Femur (tissue), 1 donor: ENCODE results near the gene CCND2.
"Not testable (repeated sequence)": the region's sequence is repeated elsewhere in the genome, so short reads cannot be mapped to it uniquely, and the experiment has no call there.

Experiments used
- DNase-seq: peaks from one replicate; pipeline ENCODE4 v3.0.0-alpha.2; 2017

The CCND2 gene

DNA sequence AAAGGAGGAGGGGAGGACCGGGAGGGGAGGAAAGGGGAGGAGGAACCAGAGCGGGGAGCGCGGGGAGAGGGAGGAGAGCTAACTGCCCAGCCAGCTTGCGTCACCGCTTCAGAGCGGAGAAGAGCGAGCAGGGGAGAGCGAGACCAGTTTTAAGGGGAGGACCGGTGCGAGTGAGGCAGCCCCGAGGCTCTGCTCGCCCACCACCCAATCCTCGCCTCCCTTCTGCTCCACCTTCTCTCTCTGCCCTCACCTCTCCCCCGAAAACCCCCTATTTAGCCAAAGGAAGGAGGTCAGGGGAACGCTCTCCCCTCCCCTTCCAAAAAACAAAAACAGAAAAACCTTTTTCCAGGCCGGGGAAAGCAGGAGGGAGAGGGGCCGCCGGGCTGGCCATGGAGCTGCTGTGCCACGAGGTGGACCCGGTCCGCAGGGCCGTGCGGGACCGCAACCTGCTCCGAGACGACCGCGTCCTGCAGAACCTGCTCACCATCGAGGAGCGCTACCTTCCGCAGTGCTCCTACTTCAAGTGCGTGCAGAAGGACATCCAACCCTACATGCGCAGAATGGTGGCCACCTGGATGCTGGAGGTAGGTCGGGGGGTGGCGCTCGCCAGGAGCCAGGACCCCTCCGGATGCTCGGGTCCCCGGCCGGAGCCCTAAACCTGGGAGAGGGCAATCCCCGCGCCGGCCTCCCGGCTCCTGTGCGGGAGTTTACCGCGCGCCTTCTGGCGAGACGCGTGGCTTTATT, at the start of gene CCND2:
Gene CCND2, plus strand, starts transcription at position 111 of the 744 bp plus-strand sequence. Its CDS starts 279 bp downstream, at position 390.
- DNase-seq, result peak; percentile 96

DNA sequence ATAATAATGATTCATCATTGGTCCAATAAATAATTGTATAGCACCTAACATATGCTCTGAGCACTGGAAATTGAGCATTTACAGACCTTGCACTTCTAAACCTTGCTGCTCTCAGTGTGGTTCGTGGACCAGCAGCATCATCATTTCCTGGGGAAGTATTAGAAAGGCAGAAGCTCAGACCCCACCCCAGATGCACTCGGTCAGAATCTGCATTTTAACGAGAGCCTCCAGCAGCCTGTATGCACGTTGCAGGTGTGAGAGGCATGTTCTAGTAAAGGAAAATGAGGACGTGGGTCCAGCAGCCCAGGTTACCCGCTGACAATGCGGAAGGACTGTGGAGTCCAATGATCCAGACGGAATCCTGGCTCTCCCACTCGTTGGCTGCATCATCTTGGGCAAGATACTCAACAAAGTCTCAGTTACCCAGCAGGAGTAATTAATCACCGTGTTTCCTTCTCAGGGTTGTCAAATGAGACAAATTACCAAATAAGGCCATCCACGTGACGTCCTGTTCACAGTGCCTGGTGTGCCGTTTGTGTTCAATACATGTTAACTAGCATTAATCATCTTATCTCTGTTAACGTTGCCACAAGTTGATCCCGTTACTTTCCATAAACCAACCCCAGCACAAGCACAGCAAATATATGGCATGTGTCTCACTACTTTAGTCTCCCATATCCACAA, 49.2 kb upstream of the CCND2 start:
- no peak for DNase-seq

DNA sequence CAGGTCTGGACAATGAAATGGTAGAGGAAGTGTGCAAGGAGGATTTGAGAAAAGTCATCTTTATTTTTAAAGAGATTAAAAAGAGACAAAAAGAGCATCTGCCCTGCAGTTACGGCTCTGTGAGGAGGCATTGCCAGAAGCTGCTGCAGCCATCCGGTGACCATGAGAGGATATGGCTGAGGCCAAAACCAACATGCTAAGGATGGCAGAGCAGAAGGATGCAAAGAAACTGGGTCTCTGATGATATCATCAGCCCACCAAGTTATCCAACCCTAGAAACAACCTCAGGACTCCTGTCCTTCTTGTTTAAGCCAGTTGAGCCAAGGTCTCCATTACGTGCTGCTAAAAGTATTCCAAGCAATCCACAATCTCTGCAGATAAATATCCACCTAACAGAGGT, 48.0 kb upstream of the CCND2 start:
- no peak for DNase-seq

DNA sequence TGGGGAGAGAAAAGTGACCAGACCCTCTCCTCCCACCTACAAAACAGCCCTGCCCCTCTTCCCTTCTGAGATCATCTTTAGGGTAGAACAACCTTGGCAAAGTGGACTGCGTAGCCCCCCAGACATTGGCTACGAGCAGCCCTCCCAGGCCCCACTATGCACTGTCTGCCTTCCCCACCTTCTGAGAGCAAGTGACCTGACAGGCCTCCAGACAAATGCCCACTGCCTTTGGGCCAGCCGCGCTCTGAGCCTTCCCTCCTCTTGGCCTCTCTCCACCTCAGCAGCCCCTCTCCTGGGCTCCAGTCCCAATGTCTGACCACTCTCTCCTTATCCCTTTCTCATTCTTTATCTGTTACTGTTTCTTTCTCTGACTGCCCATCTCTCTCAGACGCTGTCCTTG, 46.5 kb upstream of the CCND2 start:
- DNase-seq, result no peak

DNA sequence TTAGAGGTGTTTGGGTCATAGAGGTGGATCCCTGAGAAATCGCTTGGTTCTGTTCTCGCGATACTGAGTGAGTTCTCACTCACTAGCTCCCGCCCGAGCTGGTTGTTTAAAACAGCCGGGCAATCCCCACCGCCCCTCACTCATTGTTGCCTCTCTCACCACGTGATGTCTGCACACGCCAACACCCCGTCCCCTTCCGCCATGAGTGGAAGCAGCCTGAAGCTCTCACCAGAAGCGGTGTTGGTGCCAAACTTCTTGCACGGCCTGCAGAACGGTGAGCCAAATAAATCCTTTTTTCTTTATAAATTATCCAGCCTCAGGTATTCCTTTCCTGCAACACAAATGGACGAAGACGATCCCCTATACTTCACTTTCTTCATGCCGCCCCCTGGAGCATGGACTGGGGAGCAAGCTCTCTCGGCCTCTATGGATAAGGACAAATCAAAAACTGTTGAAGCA, 45.4 kb upstream of the CCND2 start:
- DNase-seq, result no peak

DNA sequence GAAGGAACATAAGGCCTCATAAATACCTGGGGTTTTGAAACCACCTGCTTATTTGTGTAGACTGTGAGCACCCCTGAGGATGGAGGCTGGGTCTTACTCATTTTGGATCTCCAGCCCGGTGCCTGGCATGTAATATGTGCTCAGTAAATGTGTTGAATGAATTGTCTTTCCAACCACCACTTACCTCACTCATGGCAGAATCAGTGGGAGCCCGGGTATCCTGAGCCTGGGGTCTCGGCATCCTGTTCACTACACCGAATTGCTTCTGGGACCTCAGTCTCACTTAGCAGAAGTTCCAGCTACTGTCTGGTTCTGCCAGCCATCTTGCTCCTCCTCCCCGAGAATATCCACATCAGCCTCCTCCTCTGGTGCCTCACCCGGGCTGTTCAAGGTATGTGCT, 43.0 kb upstream of the CCND2 start:
- DNase-seq, result no peak

DNA sequence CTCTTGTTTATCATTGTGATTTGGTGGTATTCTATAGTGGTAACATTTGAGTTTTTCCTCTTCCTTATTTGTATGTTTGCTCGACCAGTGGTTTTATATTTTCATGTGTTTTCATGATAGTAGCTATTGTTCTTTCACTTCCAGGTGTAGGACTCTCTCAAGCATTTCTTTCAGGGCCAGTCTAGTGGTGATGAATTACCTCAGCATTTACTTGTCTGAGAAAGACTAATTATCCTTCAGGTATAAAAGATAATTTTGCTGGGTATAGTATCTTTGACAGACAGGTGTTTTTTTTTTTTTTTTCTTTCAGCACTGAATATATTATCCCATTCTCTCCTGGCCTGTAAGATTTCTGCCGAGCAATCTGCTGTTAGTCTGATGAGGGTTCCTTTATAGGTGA, 35.0 kb upstream of the CCND2 start:
- DNase-seq, result no peak

DNA sequence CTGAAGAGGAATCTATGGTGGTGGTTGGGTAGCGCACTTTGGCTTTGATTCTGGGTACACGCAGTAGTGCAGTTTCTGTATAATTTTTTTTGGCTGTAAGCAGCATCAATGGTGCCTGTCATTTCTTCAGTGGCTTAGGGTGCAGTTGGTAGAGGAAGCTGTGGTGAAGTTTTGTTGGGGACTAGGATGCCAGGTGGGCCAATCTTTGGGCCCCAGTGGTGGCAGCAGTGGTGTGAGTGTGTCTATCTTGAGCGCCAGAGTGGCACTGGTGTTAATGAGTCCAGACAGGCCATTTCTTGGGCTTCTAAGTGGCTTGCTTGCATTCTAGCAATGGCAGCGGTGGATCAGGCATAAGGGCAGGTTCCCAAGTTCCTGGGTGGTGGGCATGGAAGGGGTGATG, 33.8 kb upstream of the CCND2 start:
- DNase-seq, result no peak

DNA sequence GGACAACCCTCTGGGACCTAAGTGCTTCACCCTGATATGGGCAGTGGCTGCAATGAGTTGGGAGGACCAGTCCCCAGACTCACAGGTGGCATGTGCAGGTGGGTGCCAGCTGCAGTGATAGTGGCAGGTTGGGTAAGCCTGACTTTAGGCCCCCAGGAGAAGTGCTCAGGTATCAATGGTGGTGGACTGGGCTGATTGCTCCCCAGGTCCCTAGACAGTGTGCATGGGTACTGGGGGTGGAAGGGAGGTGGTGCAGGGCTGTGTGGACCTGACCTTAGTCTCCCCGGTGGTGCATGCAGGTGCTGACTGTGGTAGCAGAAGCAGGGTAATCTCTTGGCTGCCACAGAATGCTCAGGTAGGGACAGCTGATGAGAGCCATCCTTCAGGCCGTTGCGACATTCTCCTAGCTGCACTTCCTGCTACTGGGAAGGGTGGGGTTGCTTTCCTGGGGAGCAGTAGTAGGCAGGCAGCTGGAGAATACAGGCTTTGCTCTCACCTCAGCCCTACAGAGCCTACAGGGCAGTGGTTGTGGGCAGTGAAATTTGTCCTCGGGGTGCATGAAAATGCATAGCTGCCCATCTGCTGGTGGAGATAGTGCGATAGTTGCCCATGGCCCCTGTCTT, 33.3 kb upstream of the CCND2 start:
- DNase-seq, result no peak

DNA sequence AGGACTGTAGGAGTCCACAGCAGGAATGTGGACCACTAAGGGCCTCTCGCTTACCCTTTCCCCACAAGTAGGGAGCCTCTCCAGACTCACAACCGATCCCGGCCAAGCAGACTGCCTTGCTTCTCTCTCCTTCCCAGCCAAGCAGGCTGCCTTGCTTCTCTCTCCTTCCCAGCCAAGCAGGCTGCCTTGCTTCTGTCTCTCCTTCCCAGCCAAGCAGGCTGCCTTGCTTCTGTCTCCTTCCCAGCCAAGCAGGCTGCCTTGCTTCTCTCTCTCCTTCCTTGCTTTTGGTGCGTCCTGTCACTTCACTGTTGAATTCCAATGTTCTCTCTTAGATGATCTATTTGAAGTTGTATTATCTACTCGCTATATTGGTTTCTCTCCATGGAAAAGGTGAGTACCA, 32.6 kb upstream of the CCND2 start:
- no peak for DNase-seq

DNA sequence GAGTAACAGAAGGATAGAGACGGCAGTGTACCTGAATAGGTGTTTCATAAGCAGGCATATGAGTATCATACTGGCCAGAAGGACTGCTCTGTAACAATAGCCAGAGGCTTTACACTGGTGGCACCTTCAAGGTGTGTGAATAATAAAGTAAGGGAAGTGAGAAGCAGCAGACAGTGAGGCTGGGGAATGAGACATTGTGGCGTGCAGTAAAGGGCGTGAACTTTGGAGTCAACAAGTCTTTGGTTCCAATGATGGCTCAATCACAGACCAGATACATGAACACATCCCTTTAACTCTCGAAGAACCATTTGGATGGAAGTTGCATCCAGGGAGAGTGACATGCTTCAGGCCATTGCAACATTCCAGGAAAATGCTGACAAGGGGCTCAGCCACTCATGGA, 32.0 kb upstream of the CCND2 start:
- no peak for DNase-seq

DNA sequence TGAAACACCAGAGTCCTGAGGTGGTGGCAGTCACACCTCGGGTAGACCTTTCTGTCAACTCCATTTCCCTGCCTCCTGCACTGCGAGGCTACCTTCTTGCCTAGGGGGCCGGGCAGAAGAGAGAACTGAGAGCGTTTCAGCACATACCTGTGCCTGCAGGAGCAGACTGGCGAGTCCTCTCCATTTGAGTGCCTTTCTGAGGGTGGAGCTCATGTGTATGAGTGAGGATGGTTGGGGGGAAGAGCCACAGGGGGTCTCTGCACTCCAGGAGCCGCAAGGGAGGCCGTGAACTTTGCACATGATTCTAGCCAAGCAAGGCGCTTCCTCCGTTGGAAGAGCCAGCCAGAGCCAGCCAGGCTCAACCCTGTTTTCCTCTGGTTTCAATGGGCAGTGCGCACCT, 31.0 kb upstream of the CCND2 start:
- DNase-seq, result no peak

DNA sequence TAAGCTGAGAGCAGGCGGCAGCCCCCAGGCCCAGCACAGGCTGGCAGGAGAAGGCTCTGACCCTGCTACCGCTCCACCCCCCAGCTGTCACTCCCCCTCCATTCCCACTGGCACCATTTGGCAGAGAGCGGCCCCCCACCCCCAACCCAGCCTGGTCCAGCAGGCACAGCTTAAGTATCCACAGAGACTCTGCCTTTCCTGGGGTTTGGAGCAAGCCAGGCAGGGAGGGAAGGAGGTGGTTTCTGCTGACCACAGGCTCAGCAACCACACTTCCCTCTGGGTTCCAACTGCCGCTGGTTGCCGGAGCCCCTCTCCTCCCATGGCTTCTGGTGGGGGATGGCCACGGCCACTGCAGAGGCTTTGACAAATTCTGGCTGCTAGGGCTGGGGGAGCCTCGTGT, 30.5 kb upstream of the CCND2 start:
- DNase-seq, result peak; percentile 51

DNA sequence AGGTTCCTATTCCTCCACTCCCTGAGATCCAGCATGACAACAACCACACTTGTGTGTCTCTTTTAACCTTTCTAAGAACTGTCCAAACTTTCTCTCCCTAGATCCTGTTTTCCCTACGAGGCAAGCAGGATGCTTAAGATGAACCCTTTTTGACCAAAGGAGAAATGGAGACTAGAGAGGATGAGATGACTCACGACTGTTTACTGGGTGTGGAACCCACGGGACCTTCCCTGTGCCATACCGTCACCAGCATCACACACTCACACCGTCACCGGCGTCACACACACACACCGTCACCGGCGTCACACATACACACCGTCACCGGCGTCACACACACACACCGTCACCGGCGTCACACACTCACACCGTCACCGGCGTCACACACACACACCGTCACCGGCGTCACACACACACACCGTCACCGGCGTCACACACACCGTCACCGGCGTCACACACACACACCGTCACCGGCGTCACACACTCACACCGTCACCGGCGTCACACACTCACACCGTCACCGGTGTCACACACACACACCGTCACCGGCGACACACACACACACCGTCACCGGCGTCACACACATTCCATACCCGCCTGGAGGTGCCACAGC, 30.0 kb upstream of the CCND2 start:
- DNase-seq, result not testable (repeated sequence)

DNA sequence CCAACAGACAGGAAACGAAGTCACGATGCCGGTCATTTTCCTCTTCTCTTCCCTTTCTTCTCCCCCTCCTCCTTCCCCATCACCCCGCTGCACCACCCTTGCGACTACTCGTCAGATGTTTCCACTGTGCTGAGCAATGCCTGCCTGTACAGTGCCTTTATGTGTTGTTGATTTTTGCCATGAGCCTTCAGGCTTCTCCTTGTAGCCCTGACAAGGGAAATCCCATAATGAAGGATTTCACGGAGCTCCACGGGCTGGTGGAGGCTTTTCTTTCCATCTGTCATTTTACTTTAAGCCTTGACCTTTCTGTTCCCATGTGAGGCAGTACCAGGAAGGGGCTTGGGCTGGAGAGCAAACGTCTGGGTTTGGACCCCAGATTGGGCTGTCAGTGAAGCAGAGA, 28.7 kb upstream of the CCND2 start:
- DNase-seq, result no peak

DNA sequence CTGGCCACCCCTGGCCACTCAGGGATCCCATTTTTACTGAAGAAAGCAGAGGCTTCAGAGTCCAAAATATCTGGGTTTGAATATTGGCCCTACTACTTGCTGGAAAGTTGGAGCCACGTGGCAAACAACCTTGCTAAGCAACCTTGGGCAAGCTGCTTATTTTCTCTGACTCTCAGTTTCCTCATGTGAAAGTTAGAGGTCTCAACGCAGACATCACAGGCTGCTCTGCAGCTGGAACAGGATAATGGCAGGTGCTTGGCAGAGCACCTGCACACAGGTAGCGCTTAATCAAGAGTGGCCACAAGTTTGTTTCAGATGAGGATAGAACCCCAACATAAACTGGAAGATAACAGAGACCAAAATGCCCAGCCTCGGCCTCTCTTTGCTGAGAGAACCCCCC, 28.1 kb upstream of the CCND2 start:
- no peak for DNase-seq

DNA sequence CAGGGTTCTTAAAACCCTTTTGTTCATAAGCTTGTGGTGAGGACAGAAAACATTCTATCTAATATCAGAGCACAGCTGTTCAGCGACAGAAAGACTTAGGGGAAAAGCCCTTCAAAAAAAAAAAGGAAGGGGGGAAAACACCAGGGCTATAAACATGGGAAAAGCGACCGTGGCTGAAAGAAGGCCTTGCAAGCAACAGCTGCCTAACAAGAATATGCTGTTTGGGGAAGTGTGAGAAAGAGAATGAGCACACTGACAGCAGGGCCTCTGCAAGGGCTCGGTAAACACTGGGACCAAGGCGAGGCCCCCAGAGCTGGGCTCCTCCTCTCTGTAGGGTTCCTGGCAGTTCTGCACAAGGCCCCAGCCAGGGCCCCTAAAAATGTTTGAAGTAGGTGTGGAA, 27.4 kb upstream of the CCND2 start:
- no peak for DNase-seq

DNA sequence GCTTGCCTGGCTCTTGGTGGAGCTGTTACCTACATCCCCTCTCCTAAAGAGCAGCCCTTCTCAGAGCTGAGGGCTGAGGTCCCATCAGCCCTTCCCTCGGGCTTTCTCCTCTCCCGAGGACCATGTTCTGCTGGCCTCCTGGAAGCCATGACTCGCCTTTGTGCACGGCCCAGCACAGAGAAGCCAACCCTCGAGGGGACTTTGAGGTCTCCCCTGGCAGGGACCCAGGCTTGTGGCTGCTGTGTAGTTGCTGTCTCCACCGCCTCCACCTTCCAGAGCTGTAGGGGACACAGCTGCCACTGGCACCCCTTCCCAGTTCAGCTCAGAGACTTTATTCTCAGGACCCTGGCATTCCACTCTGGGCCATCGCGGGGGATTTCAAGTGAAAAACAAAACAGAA, 22.9 kb upstream of the CCND2 start:
- no peak for DNase-seq

DNA sequence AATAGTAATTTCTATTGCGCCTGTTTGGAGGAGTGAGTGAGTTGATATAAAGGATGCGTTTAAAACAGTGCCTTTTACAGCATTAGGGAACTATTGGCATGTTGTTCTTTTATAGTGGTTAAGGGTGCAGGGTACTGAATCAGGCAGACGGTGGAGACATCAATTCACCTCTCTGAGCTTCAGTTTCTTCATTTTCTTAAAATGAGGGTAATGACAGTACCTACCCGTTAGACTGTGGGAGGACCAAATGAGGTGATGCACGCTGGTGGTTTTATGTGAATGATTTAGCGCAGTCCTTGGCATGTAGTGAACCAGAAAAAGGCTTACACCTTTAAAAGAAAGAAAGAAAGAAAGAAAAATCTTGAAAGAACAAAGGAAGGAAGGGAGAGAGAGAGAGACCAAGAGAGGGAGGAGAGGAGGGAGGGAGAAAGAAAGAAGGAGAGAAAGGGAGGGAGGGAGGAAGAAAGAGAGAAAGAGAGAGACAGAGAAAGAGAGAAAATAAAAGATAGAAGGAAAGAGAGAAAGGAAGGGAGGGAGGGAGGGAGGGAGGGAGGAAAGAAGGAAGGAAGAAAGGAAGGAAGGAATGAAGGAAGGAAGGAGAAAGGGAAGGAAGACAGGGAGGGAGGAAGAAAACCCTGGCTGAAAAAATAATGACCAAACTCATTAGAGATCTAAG, 22.2 kb upstream of the CCND2 start:
- DNase-seq, result no peak

DNA sequence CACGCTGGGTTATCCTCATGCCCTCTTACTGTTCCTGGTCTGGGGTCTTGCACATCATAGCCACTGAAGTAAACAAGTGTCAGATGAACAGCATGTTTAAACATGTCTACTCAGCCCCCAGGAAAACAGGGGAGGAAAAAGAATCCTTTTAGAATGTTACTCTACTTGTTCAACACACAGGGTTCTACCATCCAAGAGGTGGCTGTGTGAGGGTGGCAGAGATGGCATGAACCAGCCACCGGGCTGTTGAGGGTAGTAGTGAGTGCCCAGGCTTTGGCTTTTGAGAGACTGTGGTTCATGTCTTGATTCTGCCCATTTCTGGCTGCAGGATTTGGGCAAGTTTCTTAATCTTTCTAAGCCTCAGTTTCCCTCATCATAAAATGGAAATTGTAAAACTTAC, 21.6 kb upstream of the CCND2 start:
- DNase-seq, result no peak

DNA sequence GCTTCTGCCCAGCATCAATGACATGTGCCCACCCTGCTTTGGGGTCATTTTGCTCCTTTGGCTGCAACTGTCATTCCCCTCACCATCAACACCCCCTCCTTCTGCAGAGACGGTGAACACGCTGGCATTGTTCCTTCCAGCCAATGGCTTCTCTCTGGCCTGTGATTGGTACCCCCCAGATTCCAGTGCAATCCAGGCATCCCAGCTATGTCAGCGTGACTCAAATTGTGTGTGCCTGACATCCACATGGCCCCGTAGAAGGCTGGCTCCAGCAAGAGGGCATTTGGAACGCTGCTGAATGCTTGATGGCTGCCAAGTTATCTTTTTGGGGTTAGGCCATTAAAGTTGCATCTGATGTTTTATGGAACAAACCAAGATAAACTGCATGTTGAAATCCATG, 21.0 kb upstream of the CCND2 start:
- DNase-seq, result no peak

DNA sequence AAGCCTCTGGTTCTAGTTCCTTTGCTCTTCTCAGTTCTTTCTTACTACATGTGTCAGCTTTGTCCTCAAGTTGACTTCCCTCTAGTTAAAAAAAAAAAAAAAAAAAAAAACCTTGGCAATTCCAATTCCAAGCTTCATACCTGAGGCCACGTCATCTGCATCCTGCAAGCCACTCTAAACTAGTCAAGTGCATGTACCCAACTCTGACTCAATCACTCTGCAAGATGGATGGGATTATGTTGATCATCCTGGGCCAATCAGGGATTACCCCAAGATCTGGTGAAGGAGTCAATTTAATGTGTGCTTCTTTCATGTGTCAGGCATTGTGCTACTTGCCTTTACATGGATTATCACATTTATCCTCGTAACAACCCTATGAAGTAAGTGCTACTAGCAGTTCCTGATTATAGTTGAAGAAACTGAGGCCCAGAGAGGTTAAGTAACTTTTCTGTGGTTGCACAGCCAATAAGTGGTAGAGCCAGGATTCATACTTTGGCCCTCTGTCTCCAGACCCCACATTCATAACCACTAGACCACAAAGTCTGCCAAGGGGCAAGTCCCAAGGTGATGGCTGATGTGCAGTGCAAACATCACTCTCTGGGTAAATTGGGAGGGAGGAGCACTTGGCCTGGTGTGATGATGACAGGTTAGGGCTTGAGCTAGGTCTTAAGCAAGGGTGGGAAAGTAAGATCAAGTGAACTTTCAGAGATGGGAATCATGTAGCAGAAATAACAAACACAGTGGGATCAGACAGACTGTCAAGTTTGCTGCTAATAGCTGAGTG, 17.3 kb upstream of the CCND2 start:
- no peak for DNase-seq
